NCI-H446 treated with DMSO at 0.1 percent for 48 hours (cell line): ENCODE results near the gene WDR18.
A peak's percentile ranks its signal among the peaks of the same experiment; 100 is the strongest.
"Not testable (repeated sequence)": the region's sequence is repeated elsewhere in the genome, so short reads cannot be mapped to it uniquely, and the experiment has no call there.

ENCODE experiments used
- DNase-seq: peaks from one replicate; lab custom pipeline; 2025; lab: John Stamatoyannopoulos, UW

The WDR18 gene

DNA sequence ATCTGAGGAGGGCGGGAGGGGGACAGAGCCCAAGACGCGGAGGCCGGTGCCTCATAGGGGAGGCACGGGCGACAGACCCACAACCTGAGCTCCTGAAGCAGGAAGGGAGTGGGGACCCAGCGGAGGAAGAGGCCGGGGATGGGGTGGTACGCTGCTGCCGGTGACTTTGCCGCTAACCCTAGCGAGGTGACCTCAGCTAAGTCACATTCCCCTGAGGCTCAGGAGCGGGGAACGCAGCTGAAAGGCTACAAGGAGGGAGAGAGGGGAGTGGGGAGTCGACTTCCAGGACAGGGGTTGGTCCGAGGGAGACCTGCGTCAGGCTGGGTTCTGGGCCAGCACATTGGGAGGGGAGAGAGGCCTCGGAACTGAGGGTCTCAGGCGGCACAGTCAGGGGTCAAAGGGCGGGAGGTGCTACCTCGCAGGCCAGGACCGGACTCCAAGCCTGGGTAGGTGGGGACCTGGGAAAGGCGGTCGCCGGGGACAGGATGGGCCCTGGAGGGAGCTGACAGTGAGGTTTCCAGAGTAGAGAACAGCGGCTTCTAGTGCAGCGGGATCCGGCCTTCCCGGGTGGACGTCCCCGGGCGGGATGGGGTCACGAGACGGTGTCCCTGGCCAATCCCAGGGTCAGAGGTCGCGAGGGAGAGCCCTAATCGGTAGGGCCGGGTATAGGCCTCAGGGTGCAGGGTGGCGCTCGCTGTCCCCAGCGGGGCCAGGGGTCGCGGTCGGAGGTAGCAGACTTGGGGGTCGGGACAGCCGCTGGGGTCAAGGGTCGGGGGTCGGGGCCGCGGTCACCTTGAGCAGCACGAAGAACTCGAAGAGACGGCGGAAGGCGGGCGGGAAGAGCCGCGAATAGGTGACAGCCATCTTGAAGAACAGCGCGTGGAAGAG is 36.1 kb downstream of the WDR18 start:
- DNase-seq, result no peak

DNA sequence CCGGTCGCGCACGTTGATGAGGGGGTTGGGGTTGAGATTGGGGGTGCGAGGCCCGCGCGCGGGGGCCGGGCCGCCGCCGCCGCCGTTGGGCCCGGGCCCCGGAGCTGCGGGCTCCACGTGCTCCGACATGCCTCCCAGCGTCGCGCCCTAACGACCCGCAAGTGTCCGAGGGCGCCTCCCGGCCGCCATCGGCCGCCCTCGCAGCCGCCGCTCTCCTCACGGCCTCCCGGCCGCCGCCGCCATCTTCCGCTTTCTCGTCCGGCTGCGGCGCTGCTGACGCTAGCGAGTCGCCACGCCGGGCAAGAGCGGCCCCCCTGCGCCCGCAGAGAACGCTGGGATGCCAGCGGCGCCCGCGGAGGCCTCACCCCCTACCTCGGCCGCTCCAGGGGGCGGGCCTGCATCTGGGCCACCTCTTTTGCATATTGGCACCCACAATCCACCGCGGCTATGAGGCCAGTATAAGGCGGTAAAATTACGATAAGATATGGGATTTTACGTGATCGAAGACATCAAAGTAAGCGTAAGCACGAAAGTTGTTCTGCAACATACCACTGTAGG is 36.8 kb downstream of the WDR18 start, which contains the start of gene TMEM259:
TSS of gene TMEM259 (minus strand) at position 256 of the 558 bp plus-strand sequence. CDS start at position 129, 127 bp downstream.
- DNase-seq, result peak; percentile 96

DNA sequence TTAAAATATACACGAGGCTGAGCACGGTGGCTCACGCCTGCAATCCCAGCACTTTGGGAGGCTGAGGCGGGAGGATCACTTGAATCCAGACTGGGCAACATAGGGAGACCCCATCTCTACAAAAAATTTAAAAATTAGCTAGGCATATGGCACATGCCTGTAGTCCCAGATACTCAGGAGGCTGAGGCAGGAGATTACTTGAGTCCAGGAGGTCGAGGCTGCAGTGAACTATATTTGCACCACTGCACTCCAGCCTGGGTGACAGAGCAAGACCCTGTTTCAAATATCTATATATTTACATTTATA is 39.7 kb downstream of the WDR18 start:
- DNase-seq, result not testable (repeated sequence)

DNA sequence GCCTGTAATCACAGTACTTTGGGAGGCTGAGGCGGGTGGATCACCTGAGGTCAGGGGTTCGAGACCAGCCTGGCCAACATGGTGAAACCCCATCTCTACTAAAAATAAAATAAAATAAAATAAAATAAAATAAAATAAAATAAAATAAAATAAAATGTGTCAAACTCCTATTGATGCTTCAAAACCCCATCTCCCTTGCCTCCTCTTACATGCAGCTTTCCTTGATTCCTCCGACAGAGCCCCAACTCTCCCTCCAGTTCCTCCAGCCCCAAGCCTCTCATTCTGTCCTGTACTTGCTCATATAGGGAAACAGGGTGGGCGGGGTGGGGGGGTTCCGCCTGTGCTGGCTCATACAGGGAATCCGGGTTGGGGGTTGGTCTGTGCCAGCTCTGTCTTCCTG is 40.9 kb downstream of the WDR18 start:
- not testable (repeated sequence) for DNase-seq

- peak; percentile 14 for DNase-seq
Measured at GRCh38 chr19:1025960-1026782, 42.0 kb downstream of the WDR18 start, which contains the start of gene CNN2. Gene CNN2 (plus strand): TSS chr19:1026608. CDS start chr19:1026662, 54 bp downstream.

DNA sequence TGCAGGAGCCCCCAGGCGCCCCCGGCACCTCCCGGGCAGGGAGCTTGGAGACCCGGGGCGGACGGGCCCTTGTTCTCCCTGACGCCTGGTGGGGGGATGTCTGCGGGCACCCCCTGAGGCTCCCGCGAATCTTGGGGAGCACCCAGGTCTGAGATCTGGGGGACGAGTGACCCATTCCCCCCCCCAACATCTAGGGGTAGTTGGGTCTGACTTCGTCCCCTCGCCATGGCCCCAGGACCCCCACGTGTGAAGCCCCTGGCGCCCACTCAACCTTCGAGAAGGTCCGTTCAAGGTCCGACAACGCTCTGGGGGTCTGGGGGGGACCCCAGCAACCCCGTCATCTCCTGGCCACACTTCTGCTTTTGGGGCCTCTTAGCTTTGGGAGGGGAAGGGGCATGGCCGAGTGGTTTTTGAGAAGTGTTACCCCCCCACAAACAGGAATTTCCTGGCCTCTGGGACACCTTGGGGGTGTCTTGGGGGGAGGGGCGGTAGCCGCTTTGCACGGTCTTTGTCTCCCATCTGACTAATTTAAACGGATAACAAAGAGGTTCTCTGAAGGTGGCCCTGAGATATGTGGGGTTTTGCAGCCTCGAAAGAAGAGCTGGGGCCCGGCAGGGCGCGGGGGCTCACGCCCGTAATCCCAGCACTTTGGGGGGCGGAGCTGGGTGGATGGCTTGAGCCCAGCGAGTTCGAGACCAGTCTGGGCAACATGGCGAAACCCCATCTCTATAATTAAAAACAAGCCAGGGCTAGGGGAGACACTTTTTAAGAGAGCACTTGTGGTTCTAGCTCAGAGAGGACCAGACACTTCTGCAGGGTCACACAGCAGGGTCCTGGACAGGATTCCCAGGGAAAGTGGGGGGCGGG is 42.9 kb downstream of the WDR18 start:
- no peak for DNase-seq

GRCh38 chr19:1027650-1028061 is 43.5 kb downstream of the WDR18 start:
- DNase-seq, result no peak

DNA sequence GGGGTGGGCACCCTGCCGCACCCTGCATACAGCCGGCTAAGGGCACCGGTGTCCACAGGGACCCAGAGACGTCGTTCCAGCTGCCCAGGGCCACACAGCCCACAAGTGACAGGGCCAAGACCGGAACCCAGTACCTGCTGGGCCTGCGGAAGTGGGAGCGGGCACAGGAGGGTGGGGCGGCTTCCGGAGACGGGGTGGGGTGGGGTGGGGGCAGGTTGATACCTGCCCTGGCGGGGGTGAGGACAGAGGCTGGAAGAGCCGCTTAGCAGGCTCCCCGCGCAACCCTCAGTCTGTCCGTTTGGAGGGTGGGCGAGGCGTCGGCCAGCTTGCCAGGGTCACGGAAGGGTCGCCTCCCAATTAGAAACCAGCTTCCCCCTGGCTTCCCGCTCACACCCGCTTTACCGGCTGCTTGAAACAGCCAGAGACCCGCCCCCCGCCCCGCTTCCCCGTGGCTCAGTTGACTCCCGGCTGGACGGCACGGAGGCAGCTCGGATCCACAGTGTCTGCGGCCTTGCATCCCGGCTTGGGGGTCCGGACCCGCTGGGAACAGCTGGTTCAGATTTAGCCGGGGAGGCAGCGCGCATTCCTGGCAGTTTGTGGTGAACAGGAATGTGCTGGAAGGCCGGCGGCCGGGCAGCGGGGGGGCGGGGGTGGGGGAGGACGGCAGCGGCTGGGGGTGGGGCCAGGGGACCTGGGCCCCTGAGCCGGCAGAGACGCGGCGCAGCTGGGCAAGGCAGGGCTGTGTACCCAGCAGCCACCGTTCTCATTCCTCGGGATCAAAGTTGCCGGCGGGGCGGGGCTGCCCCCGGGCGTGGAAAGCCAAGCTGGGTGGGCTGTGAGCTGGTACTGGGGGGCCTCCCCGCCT is 44.1 kb downstream of the WDR18 start:
- DNase-seq, result no peak

GRCh38 chr19:1032264-1032867 is 48.2 kb downstream of the WDR18 start:
- no peak for DNase-seq

DNA sequence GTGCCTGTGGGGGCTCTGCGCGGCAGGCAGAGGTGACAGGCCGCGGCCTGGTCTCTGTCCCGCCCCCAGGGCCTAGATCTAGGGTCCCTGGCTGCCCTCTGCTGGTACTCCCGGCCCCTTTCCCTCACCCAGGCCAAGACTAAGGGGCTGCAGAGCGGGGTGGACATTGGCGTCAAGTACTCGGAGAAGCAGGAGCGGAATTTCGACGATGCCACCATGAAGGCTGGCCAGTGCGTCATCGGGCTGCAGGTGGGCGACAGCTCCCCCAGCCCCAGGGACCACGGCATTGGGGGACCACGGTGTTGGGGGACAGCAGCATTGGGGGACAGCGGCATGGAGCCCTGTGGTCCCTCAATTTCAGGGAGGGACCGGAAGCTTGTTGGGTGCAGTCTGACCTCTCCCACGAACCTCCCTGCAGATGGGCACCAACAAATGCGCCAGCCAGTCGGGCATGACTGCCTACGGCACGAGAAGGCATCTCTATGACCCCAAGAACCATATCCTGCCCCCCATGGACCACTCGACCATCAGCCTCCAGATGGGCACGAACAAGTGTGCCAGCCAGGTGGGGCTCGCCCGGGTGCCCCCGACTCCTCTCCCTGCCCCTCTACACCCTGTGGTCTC is 52.0 kb downstream of the WDR18 start:
- DNase-seq, result no peak

DNA sequence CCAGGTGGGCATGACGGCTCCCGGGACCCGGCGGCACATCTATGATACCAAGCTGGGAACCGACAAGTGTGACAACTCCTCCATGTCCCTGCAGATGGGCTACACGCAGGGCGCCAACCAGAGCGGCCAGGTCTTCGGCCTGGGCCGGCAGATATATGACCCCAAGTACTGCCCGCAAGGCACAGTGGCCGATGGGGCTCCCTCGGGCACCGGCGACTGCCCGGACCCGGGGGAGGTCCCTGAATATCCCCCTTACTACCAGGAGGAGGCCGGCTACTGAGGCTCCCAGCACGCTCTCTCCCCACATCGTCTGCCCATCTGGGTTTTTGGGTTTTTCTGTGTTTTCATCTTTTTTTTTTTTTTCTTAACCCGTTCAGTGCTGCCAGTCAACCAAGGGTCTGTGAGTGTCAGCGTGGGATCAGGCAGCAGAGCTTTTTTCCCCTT is 53.5 kb downstream of the WDR18 start:
- no peak for DNase-seq

DNA sequence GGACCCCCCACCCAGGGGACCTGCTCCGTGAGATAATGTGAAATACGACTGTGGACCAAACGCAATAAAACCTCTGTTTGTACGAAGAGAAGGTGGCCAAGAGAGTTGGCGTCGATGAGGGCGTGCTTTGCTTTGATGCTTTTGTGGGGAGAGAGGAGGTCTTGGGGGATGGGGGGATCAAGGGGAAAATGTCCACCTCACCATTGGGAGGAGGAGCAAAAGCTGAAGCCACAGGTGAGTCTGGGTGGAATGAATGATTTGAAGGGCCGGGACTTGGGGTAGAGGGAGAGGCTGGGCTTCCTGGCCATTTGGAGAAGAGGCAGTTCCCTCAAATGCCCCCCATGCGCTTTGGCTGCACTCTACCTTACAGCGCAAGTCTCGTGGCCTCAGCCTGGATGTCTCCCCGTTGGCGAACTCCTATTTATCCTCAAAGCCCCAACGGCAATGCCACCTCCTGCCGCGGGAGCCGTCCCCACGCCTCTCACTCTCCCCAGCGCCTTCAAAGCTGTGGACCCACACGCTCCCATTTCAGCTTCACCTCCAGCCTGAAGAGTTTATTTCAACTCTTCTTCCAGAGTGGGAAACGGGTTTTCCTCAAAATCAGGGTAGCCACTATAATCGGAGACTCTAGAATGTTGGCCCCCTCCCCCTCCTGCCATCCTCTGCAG is 55.0 kb downstream of the WDR18 start:
- no peak for DNase-seq

GRCh38 chr19:1039646-1040475 is 55.7 kb downstream of the WDR18 start, which contains the start of gene ABCA7:
Gene ABCA7 (plus strand): TSS chr19:1040107. CDS start chr19:1041362, 1,255 bp downstream.
- DNase-seq, result peak; percentile 94

DNA sequence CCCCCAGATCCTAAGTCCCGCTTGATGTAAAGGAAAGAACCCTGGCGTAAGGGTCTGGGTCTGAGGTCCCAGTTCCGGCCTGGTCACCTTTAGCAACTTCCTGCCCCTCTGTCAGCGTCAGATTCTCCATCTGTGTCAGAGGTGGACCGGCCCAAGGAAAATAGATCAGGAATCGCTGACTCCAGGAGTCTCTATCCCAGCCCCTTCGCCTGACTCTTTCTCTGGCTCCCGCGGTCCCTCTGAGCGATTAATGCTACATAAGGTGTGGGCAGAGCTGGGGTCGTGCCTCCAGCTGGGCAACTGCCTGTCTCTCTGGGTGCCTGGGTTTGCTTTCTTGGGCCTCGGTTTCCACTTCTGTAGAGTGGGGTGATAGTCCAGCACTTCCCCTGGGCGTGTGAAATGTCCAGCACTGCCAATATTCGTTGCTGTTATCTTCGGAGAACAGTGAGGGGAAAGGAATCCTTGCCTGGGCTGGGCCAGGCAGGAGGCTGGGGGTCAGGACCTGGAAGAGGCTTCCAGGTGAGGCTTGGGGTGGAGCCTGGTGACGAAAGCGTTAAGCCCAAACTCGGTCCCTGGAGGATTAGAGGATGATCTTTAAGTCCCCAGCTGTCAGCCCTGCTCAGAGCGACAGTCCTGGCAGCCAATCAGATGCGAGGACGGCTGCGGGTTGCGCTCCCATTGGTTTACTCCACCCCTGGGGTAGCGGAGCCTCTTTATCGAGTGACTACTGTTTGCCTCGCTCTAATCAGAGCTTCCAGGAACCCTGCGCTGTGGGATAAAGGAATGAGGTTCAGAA is 56.5 kb downstream of the WDR18 start:
- peak; percentile 89 for DNase-seq

GRCh38 chr19:1041272-1041834 is 57.2 kb downstream of the WDR18 start:
- no peak for DNase-seq

- peak; percentile 25 for DNase-seq
Measured at GRCh38 chr19:1041835-1042685, 57.9 kb downstream of the WDR18 start.
